Measurements from ENCODE around the gene UTS2R. TPM values are rescaled to one million over a fixed set of nuclear protein-coding genes. Genes with fewer than 3 reads are reported as not detected.

UTS2R gene
- total and polyA plus RNA-seq, 2 of the 4 experiments (the other 2 are of a cell fraction) = not detected

- H3K18ac ChIP-seq (ENCODE audit: low read depth, low read length) = no peak overlapping the region
- H3K4me2 ChIP-seq (ENCODE audit: low read depth, low read length) = no peak overlapping the region
- H3K27me3 ChIP-seq (ENCODE audit: control insufficient read depth, insufficient read depth, low read length) = peaks cover 3% of the 10 kb centered on the region; the same call in 1 of the 2 replicates
- peak overlapping the region; percentile 5 for H2AK9ac ChIP-seq (replicated peaks; ENCODE audit: low read depth, low read length, poor library complexity)
- no peak for ATAC-seq (ENCODE audit: low read depth)
- H3K36me3 ChIP-seq (ENCODE audit: control insufficient read depth, insufficient read depth, low read length) = no peaks in the 10 kb centered on the region
- H4K91ac ChIP-seq (ENCODE audit: insufficient read depth, low read depth, low read length) = no peak overlapping the region
- H4K5ac ChIP-seq (ENCODE audit: low read depth, low read length) = no peak overlapping the region
- H3K27ac ChIP-seq (ENCODE audit: insufficient read depth, low read length) = no peak overlapping the region
- H3K79me1 ChIP-seq (ENCODE audit: low read depth in 1 of 2, low read length in 2 of 2) = no peaks in the 10 kb centered on the region
- no TSS peak for BruUV-seq (replicated peaks)
- H3K9me3 ChIP-seq (ENCODE audit: control insufficient read depth, insufficient read depth, low read length) = no peaks in the 10 kb centered on the region
- no peak overlapping the region for H2AFZ ChIP-seq (replicated peaks; ENCODE audit: low read length, poor library complexity)
- no peak for TF ChIP-seq CHD1 (IDR thresholded peaks at IDR 0.05; ENCODE audit: low read depth, low read length)
- no peak for TF ChIP-seq ELK1 (IDR thresholded peaks at IDR 0.05; ENCODE audit: borderline replicate concordance, low read depth, low read length)
- no peak for TF ChIP-seq RCOR1 (IDR thresholded peaks at IDR 0.05; ENCODE audit: insufficient replicate concordance, low read length)
- no peak for TF ChIP-seq MXI1 (IDR thresholded peaks at IDR 0.05; ENCODE audit: borderline replicate concordance, low read depth, low read length)
- no peak for TF ChIP-seq MAFK (IDR thresholded peaks at IDR 0.05; ENCODE audit: low read depth, low read length)
- TF ChIP-seq FOS (IDR thresholded peaks at IDR 0.05; ENCODE audit: low read depth, low read length) = no peak
- TF ChIP-seq RAD21 (IDR thresholded peaks at IDR 0.05; ENCODE audit: low read length) = no peak
- no peak for TF ChIP-seq SMC3 (IDR thresholded peaks at IDR 0.05; ENCODE audit: low read depth, low read length)
- H3K56ac ChIP-seq (ENCODE audit: extremely low read depth, insufficient read depth, low read length) = no peak overlapping the region
- H4K20me1 ChIP-seq (ENCODE audit: insufficient read depth, low read length) = no peaks in the 10 kb centered on the region; the same call in 1 of the 2 replicates
- H4K8ac ChIP-seq (ENCODE audit: low read depth in 2 of 2, low read length in 2 of 2) = no peak overlapping the region
- H3K4me3 ChIP-seq (ENCODE audit: insufficient read depth, low read depth, low read length) = no peak overlapping the region
- intact Hi-C loops (cut with micrococcal nuclease) (loop anchor here (5.0 to 10.0 kb wide), 3 partner anchors 55 to 287 kb away; partner anchors contain the start of genes DCXR and RAC3), dilution Hi-C loops (cut with HindIII; ENCODE audit: low sequenced_read_pairs, unreplicated experiment) (no loop called here), in situ Hi-C loops (cut with MboI; ENCODE audit: low sequenced_read_pairs) (no loop called here)
- H3K9ac ChIP-seq (ENCODE audit: low read depth, low read length) = no peak overlapping the region
- H3K4me1 ChIP-seq (ENCODE audit: control insufficient read depth, insufficient read depth, low read length) = no peaks in the 10 kb centered on the region
- H3K23ac ChIP-seq (ENCODE audit: low read depth, low read length) = no peak overlapping the region
- 59% methylated on average over 8 of the region's 21 CpGs; no CpG with 5 or more reads in 1 of the 2 experiments for WGBS, 2 experiments (ENCODE audit: extremely low coverage in 2 of 2, insufficient read length in 1 of 2)
- no peak overlapping the region for H2BK120ac ChIP-seq (ENCODE audit: low read depth, low read length)
- peaks cover 7% of the 10 kb centered on the region; the same call in 1 of the 2 replicates for H3K9me1 ChIP-seq (ENCODE audit: insufficient read depth, low read length)
- ChIA-PET CTCF (no interaction called here), POLR2A (ENCODE audit: unreplicated experiment) (no interaction called here)
- no peak for DNase-seq
- H3K14ac ChIP-seq (replicated peaks; ENCODE audit: low read depth, low read length) = no peak overlapping the region
- H2BK20ac ChIP-seq (ENCODE audit: low read depth, low read length) = no peak overlapping the region
- no peak overlapping the region for H2AK5ac ChIP-seq (ENCODE audit: low read depth, low read length)
- H2BK15ac ChIP-seq (ENCODE audit: low read depth, low read length) = no peak overlapping the region
- no peak overlapping the region for H2BK5ac ChIP-seq (ENCODE audit: low read depth, low read length, poor library complexity, severe bottlenecking)
- H3K4ac ChIP-seq (ENCODE audit: low read depth, low read length) = no peak overlapping the region
These were observed 49.6 kb upstream of the UTS2R start for GRCh38 chr17:82321947-82322466.

Data from IMR-90 (cell line).